HG03469 (cell line): ENCODE data around the gene PTX3.

Experiments used
- ATAC-seq: cut with Tn5 transposase; IDR thresholded peaks from one replicate; pipeline ENCODE4 v1.9.1; 2021; ENCODE audit warnings: mild to moderate bottlenecking, moderate library complexity, moderate number of reproducible peaks; ENCODE audit not compliant: unreplicated experiment

PTX3 gene

DNA sequence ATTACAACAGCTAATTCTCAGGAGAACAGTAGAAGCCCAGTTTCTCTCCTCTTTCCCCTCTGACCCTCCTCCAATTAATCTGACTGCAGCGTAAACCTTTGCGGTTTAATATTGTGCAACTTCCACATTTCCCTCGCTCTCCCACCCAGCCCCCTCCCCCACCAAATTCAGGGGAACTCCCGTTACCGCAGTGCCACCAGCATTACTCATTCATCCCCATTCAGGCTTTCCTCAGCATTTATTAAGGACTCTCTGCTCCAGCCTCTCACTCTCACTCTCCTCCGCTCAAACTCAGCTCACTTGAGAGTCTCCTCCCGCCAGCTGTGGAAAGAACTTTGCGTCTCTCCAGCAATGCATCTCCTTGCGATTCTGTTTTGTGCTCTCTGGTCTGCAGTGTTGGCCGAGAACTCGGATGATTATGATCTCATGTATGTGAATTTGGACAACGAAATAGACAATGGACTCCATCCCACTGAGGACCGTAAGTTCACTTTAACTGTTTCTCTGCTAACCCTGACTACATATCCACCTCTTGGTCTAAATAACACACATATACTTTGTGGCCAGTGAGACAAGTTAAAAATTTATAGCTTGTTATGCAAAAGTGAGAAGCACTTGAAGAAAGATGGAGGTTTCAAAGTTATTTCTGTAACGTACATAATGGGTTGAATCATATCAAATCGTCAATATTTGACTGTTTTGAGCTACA lies at the start of gene PTX3:
Gene PTX3 (plus strand): TSS at position 268 of the 709 bp plus-strand sequence. CDS start 84 bp downstream, at position 352.
- ATAC-seq = no peak

DNA sequence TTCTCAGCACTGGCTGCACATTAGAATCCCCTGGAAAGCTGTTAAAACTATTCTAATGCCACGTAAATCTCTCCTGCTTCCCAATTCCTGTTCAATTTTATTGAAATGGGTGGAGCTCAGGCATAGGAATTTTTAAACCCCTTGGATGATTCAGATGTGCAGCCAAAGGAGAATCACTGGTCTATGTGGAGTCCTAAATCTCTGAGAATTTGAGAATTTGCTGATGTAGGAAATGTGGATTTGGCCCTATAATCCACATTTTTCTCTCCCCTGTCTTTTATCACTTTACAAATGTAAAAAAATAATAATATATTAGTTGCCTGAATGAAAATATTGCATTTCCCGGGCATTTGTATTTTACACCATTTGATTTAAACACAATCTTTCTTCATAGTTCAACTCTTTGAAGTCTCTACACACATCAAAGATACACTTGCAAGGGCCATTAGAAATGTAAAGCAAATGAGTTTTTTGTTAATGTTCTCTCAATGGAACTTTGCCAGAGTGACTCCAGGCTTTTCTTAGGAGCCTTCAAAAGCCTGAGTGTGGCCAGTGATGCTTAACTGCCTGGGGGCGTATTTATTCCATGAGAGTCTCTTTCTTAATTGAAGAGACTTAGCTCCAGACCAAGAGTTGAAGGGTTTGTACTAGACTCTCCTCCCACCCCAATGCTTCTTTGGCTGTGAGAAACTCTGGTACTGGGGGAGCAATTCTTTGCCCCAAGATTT lies 48.8 kb upstream of the PTX3 start:
- ATAC-seq = no peak

GRCh38 chr3:157388976-157389375 lies 47.7 kb upstream of the PTX3 start:
- no peak for ATAC-seq

DNA sequence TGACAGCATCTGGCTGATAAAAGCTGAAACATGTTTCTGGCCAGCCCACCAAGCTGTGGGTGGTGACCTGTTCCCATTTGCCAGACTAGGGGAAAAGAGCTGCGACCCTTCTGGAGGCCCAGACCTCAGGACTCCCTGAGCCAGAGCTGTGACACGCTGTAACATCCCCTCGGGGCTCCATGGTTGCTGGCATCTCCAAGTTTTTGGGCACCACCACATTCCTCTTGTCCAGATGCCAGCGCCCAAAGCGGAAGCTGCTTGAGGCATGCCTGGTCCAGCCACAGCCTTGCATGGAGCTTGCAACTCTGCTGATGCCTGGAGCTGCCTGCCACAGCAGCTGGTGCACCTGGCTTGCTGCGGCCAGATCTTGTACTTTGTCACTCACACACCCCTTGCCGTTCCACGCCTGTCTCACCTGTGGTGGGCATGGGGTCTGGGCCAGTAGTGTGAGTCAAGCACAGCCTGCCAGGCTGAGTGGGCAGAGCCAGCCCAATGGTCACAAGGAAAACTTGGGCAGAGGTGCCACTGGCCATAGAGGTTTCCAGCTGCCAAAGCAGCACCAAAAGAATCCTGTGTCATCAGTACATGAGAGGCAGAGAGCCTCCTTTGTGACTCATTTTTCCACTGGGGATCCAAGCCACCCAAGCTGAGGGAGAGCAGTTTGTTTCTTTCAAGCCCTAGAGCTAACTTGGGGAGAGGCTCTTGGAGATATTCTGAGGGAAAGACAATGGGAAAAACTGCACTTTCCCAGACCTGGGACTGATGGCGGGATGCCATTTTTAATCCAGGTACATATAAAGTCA lies 45.7 kb upstream of the PTX3 start:
- no peak for ATAC-seq

- ATAC-seq = no peak
Measured at GRCh38 chr3:157392104-157392503, 44.5 kb upstream of the PTX3 start.

GRCh38 chr3:157393113-157393512 lies 43.5 kb upstream of the PTX3 start:
- ATAC-seq = no peak

GRCh38 chr3:157394411-157394810 lies 42.2 kb upstream of the PTX3 start:
- no peak for ATAC-seq

DNA sequence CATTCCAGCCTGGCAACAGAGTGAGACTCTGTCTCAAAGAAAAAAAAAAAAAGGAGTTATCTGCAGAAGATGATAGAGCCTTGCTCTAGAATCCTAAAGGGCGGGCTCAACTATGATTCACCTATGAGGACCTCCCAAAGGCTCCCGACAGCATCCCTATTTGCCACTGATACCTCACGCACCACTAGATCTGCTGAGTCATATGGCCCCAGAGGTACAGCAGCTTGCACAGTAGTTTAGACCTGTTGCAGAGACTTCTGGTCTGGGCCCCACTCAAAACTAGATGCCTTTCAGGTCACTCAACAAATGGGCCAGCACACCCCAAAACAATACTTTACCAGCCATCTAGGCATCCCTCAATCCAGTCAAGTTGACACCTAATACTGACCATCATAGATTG lies 38.1 kb upstream of the PTX3 start:
- ATAC-seq = no peak

- ATAC-seq = no peak
Measured at GRCh38 chr3:157404381-157404780, 32.3 kb upstream of the PTX3 start.

- ATAC-seq = no peak
Measured at GRCh38 chr3:157405457-157405856, 31.2 kb upstream of the PTX3 start.

DNA sequence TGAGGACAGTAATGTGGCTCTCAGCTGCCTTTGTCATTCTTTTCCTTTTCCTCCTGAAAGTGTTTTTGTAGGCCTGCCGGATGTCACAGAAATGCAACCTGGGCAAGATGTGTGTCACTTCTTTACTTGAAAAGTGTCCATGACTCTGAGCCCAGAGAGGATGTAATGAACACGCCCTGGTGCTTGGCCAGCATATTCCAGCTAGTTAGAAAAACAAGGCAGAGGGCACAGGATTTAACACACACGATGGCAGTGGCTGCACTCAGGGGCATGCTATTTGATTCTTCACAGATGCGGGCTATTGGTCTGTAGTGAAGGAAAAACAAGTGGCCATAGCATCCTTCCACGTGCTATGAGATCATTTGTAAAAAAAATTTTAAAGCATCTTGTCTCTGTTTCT lies 30.3 kb upstream of the PTX3 start:
- ATAC-seq = no peak

DNA sequence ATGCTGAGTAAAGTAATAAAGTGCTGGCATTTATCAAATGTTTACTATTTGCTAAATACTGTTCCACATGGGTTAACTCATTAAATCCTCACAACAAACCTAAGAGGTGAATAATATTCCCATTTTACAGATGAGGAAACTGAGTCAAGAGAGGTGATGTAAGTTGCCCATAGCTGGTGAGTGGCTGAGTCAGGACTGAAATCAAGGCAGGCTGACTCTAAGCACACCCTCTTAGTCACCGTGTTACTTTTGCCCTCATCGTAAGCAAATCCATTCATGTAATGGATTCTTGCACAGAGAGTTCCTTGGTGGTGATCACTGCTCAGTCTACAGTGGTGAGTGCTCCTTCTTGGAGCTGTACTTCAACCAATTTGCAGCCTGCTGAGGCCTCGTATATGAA lies 28.9 kb upstream of the PTX3 start:
- ATAC-seq = no peak

GRCh38 chr3:157408499-157409149 lies 28.0 kb upstream of the PTX3 start:
- no peak for ATAC-seq

- no peak for ATAC-seq
Measured at GRCh38 chr3:157409516-157409915, 27.1 kb upstream of the PTX3 start.

- ATAC-seq = no peak
Measured at GRCh38 chr3:157410945-157411344, 25.7 kb upstream of the PTX3 start.

DNA sequence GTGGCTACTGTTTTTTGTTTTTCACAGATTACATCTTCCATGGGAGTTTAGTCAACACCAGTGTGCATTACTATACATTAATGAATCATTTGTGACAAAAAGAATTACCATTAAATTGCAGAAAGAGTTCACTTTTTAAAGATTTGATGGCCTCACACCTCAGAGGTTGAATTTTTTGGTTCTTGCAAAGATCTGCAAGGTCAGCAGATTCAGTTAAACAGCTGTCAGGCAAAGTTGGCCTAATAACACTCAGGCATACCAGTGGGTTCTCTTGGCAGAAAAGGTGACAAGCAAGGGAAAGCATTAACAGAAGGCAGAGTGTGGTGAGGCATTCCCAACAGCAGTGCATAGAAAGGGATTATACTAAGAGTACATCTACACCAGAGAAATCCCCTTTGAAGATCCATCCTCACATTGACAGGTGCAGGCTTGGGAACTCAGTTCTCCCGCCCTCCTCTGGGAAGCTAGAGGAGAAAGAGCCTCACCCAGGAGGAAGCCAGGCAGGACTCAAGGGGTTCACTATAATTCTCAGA lies 24.3 kb upstream of the PTX3 start:
- ATAC-seq = no peak

DNA sequence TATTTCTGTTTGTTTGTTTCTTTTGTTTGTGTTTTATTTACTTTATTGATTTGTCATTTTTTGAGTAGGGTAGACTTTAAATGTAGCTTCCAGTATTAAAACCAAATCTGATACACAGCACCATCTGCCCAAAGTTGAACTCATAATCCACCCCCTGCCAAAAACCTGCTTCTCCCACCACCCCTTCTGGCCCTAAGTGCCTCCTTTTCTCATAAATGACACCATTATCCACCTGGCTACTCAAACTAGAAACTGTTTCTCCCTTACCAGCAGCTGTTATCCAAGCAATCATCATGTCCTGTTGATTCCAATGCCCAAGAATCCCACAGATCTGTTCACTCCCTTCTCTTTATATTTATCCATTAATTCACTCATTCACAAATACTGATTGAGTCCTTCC lies 21.8 kb upstream of the PTX3 start:
- no peak for ATAC-seq

- no peak for ATAC-seq
Measured at GRCh38 chr3:157416347-157417087, 20.1 kb upstream of the PTX3 start.

GRCh38 chr3:157417247-157417646 lies 19.4 kb upstream of the PTX3 start:
- ATAC-seq = no peak

DNA sequence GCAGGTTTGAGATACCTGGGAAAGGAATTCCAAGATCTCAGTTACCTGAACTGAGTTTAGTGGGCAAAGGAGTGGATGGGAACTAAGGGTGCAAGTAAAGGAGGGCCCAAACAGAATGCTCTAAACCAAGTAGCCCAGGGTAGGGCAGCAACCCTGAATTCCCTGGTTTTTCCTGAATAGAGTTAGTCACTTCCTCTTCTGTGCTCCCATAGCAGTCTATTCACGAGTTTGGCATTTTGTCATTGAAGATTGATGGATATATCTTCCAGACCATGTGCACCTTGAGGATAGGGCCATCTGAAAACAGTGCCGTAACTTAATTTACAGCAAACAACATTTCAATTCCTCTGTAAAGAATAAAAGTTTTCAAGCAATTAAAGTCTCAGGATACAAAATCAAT lies 18.5 kb upstream of the PTX3 start:
- ATAC-seq = no peak
